ENCODE results near the gene SARDH.

DNA sequence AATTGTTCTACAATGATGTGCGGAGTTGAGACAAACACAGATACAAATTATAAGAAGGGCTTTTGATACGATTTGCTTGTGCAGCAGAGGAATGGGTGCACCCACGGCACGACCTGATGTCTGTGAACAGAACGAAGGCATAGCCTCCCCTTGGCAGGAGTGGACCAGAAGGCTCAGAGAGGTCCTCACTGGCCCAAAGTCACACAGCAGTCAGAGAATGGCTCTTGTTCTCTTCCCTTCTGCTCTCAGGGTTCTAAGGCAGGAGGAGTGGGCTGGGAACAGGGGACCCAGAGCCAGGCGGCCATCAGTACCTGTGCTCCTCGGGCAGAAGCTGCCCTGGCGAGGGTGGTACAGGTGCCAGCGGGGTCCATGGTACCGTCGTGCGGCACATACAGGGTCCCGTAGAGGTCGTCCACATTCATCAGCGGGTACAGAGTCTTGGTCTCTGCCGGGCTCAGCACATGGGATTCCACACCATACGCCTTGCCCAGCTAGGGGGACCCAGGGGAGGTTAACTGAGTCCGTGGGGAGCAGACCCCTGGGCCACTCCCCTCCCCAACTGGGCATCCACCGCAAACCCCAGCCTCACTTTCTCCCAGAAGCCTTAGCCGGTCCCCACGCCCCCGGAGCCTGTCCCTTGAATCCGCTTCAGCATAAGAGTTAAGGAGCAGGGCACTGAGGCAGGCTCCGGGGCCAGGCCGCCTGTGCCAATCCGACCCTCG is 7.0 kb downstream of the SARDH start:
- TF ChIP-seq, protein P1, sequence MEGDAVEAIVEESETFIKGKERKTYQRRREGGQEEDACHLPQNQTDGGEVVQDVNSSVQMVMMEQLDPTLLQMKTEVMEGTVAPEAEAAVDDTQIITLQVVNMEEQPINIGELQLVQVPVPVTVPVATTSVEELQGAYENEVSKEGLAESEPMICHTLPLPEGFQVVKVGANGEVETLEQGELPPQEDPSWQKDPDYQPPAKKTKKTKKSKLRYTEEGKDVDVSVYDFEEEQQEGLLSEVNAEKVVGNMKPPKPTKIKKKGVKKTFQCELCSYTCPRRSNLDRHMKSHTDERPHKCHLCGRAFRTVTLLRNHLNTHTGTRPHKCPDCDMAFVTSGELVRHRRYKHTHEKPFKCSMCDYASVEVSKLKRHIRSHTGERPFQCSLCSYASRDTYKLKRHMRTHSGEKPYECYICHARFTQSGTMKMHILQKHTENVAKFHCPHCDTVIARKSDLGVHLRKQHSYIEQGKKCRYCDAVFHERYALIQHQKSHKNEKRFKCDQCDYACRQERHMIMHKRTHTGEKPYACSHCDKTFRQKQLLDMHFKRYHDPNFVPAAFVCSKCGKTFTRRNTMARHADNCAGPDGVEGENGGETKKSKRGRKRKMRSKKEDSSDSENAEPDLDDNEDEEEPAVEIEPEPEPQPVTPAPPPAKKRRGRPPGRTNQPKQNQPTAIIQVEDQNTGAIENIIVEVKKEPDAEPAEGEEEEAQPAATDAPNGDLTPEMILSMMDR (IDR thresholded peaks at IDR 0.05; ENCODE audit: low read length) = no peak
- no peak for TF ChIP-seq EZH2 (optimal IDR thresholded peaks at IDR 0.05; ENCODE audit: low read depth, low read length)
- TF ChIP-seq EZH2phosphoT487 (IDR thresholded peaks at IDR 0.05; ENCODE audit: low read length) = no peak
